ENCODE results near the gene SPRYD4. TPM values are rescaled to one million over a fixed set of nuclear protein-coding genes. Genes with fewer than 3 reads are reported as not detected.

The SPRYD4 gene
- total RNA-seq, 1 donor from 2014 or later, result 2.1 TPM

Other genes with a start within 250 kb of the SPRYD4 start
- 30.8 TPM for gene RNF41, start 246.7 kb upstream of the SPRYD4 start, total RNA-seq
- gene NABP2, start 244.2 kb upstream of the SPRYD4 start, total RNA-seq, result 14.1 TPM
- not detected for gene SLC39A5, start 238.5 kb upstream of the SPRYD4 start, total RNA-seq
- gene ANKRD52, start 210.2 kb upstream of the SPRYD4 start, total RNA-seq, result 6.8 TPM
- 12.0 TPM for gene COQ10A, start 201.6 kb upstream of the SPRYD4 start, total RNA-seq
- 137 TPM for gene CS, start 168.2 kb upstream of the SPRYD4 start, total RNA-seq
- gene CNPY2, start 152.6 kb upstream of the SPRYD4 start, total RNA-seq, result 25.1 TPM
- 19.3 TPM for gene PAN2, start 134.6 kb upstream of the SPRYD4 start, total RNA-seq
- gene IL23A, start 129.7 kb upstream of the SPRYD4 start, total RNA-seq, result not detected
- gene STAT2, start 108.5 kb upstream of the SPRYD4 start, total RNA-seq, result 85.6 TPM
- not detected for gene APOF, start 105.7 kb upstream of the SPRYD4 start, total RNA-seq
- 5.2 TPM for gene TIMELESS, start 19.2 kb upstream of the SPRYD4 start, total RNA-seq
- not detected for gene MIP, start 13.9 kb upstream of the SPRYD4 start, total RNA-seq
- not detected for gene GLS2, start 19.6 kb downstream of the SPRYD4 start, total RNA-seq
- 12.5 TPM for gene RBMS2, start 53.2 kb downstream of the SPRYD4 start, total RNA-seq
- gene BAZ2A, start 161.7 kb downstream of the SPRYD4 start, total RNA-seq, result 18.8 TPM
- gene ATP5F1B, start 177.4 kb downstream of the SPRYD4 start, total RNA-seq, result 580 TPM
- gene PTGES3, start 219.7 kb downstream of the SPRYD4 start, total RNA-seq, result 85.1 TPM

Data from skeletal muscle tissue (tissue), 1 donor.